Testis (tissue), 2 donors: Measurements from ENCODE around the gene PTGR2.

ENCODE experiments used
- CTCF ChIP-seq, 3 experiments: fragments of 450-650 bp in 2 of 3; fragments of 200-600 bp in 1 of 3; sonication (generic) in 1 of 3; IDR thresholded peaks; one replicate each; pipeline ENCODE4 v1.5.1; 2016 to 2019; ENCODE audit warnings: antibody characterized with exemption in 3 of 3, mild to moderate bottlenecking in 2 of 3, moderate library complexity in 1 of 3
- POLR2A ChIP-seq: fragments of 450-650 bp; IDR thresholded peaks from one replicate; pipeline ENCODE4 v1.6.1; 2017; ENCODE audit warnings: antibody characterized with exemption, mild to moderate bottlenecking, moderate library complexity

DNA sequence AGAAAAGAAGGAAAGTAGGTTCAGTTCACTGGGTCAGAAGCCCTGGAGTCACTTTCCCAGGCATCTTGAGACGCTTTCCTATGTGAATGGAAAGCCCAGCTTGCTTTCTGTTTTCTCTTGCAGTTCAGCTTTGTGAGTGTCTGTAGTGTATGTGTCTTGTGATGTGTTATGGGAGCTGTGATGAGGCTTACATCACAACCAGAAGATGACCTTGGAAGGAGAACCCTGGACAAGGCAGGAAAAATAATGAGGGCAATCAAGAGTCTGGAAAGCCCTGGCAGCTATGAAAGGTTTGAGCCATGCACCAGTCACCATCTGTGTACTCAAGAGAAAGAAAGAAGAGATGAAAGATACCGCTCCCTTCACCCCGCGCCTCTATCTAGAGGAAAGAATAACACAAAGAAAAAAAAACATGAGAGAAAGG lies 35.2 kb upstream of the PTGR2 start:
- TF ChIP-seq CTCF (IDR thresholded peaks at IDR 0.05) = no peak
- TF ChIP-seq POLR2A = no peak
